Astrocyte (in vitro differentiated cells and primary cell): ENCODE data around the gene SPAG9. TPM values are rescaled to one million over a fixed set of nuclear protein-coding genes. Genes with fewer than 3 reads are reported as not detected.

Experiments used
- DNase-seq: peaks from one replicate; pipeline ENCODE4 v3.0.0-alpha.2; 2010; ENCODE audit warnings: low read depth
- FAIRE-seq: peaks from 2 replicates; lab custom pipeline; 2011; peaks lifted over from hg19 to GRCh38; lab: Jason Lieb, UNC
- H2AFZ ChIP-seq: 2 replicates; pipeline ENCODE4 v1.6.0; 2012; ENCODE audit warnings: low read depth, low read length, inconsistent platforms
- H3K27ac ChIP-seq: 2 replicates; pipeline ENCODE4 v1.5.1; 2011; ENCODE audit warnings: low read depth, low read length, inconsistent platforms
- H3K27me3 ChIP-seq: 2 replicates; pipeline ENCODE4 v1.6.0; 2011; ENCODE audit warnings: low read length, inconsistent platforms; ENCODE audit not compliant: insufficient read depth
- H3K36me3 ChIP-seq: 2 replicates; pipeline ENCODE4 v1.5.1; 2011; ENCODE audit warnings: low read length, inconsistent platforms; ENCODE audit not compliant: insufficient read depth
- H3K4me1 ChIP-seq: 2 replicates; pipeline ENCODE4 v1.5.1; 2011; ENCODE audit warnings: low read length, inconsistent platforms; ENCODE audit not compliant: insufficient read depth
- H3K4me2 ChIP-seq: 2 replicates; pipeline ENCODE4 v1.6.0; 2012; ENCODE audit warnings: low read length, inconsistent platforms
- H3K4me3 ChIP-seq: 2 replicates; pipeline ENCODE4 v1.5.1; 2011; ENCODE audit warnings: low read depth, mild to moderate bottlenecking, low read length, inconsistent platforms; ENCODE audit not compliant: insufficient read depth
- H3K79me2 ChIP-seq: 2 replicates; pipeline ENCODE4 v1.6.0; 2012; ENCODE audit warnings: mild to moderate bottlenecking, low read length, inconsistent platforms; ENCODE audit not compliant: insufficient read depth
- H3K9ac ChIP-seq: 2 replicates; pipeline ENCODE4 v1.6.0; 2012; ENCODE audit warnings: mild to moderate bottlenecking, low read length, inconsistent platforms
- H3K9me3 ChIP-seq: 2 replicates; pipeline ENCODE4 v1.5.1; 2012; ENCODE audit warnings: low read depth, mild to moderate bottlenecking, low read length, inconsistent platforms; ENCODE audit not compliant: insufficient read depth
- H4K20me1 ChIP-seq: 2 replicates; pipeline ENCODE4 v1.6.0; 2012; ENCODE audit warnings: low read length, inconsistent platforms; ENCODE audit not compliant: insufficient read depth
- H3K27ac Mint-ChIP-seq: one replicate; pipeline ENCODE4 v1.8.0; 2021; ENCODE audit warnings: mild to moderate bottlenecking, mixed read lengths; ENCODE audit not compliant: unreplicated experiment
- H3K27me3 Mint-ChIP-seq: one replicate; pipeline ENCODE4 v1.8.0; 2021; ENCODE audit warnings: low read depth, mixed read lengths; ENCODE audit not compliant: unreplicated experiment
- H3K36me3 Mint-ChIP-seq: one replicate; pipeline ENCODE4 v1.8.0; 2021; ENCODE audit warnings: low read depth, mixed read lengths; ENCODE audit not compliant: unreplicated experiment
- H3K4me1 Mint-ChIP-seq: one replicate; pipeline ENCODE4 v1.8.0; 2021; ENCODE audit warnings: low read depth, mixed read lengths; ENCODE audit not compliant: unreplicated experiment
- H3K4me3 Mint-ChIP-seq: one replicate; pipeline ENCODE4 v1.8.0; 2021; ENCODE audit warnings: mild to moderate bottlenecking, moderate library complexity, mixed read lengths; ENCODE audit not compliant: unreplicated experiment
- H3K9me3 Mint-ChIP-seq: one replicate; pipeline ENCODE4 v1.8.0; 2021; ENCODE audit warnings: mild to moderate bottlenecking, mixed read lengths; ENCODE audit not compliant: unreplicated experiment
- EZH2 ChIP-seq: IDR thresholded peaks from 2 replicates; pipeline ENCODE4 v1.6.1; 2012; ENCODE audit warnings: mild to moderate bottlenecking, low read length, inconsistent platforms; ENCODE audit not compliant: insufficient read depth
- total RNA-seq: library from RNA; stranded (reverse); gene quantifications from 2 replicates; pipeline ENCODE4 v1.2.1, GENCODE V29; 2021
- TF ChIP-seq, protein P1 (sequence below): IDR thresholded peaks from 2 replicates; pipeline ENCODE4 v1.5.1; 2011; ENCODE audit warnings: low read depth, mild to moderate bottlenecking, inconsistent platforms, low read length, moderate library complexity; ENCODE audit not compliant: insufficient read depth

Gene SPAG9
- total RNA-seq, 1 donor from 2014 or later, result 102 TPM

DNA sequence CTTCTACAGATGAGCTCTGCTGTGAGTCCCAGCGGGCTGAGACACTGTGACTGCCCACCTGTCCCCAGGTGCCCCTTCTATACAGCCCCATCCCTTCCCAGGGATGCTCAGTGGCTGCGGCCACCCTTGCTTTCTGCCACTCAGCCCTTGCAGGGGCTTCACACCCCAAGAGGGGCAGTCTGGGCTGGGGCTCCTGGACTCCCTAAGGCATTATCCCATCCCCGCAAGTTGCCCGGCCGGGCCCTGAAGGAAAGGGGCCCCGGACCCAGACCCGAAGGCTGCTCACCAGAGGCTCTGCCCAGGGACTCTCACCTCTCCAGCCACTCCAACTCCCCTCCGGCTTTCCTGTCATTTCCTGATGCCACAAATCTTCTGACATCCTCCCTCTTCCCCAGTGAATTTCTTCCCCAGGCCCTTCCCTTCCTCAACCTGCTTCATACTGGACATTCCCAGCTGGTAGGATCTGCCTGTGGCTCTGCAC is 166.0 kb downstream of the SPAG9 start:
- H3K36me3 ChIP-seq, result no peaks in the 10 kb centered on the region
- no peak overlapping the region for H3K4me3 ChIP-seq
- H3K4me3 Mint-ChIP-seq, result peak overlapping the region; percentile 27
- peaks cover 34% of the 10 kb centered on the region for H3K4me1 ChIP-seq
- TF ChIP-seq EZH2, result no peak
- TF ChIP-seq, protein P1, sequence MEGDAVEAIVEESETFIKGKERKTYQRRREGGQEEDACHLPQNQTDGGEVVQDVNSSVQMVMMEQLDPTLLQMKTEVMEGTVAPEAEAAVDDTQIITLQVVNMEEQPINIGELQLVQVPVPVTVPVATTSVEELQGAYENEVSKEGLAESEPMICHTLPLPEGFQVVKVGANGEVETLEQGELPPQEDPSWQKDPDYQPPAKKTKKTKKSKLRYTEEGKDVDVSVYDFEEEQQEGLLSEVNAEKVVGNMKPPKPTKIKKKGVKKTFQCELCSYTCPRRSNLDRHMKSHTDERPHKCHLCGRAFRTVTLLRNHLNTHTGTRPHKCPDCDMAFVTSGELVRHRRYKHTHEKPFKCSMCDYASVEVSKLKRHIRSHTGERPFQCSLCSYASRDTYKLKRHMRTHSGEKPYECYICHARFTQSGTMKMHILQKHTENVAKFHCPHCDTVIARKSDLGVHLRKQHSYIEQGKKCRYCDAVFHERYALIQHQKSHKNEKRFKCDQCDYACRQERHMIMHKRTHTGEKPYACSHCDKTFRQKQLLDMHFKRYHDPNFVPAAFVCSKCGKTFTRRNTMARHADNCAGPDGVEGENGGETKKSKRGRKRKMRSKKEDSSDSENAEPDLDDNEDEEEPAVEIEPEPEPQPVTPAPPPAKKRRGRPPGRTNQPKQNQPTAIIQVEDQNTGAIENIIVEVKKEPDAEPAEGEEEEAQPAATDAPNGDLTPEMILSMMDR, result no peak
- no peak overlapping the region for H2AFZ ChIP-seq
- H3K9me3 ChIP-seq, result no peaks in the 10 kb centered on the region
- H3K27me3 ChIP-seq, result no peaks in the 10 kb centered on the region
- peaks cover 37% of the 10 kb centered on the region for H3K4me1 Mint-ChIP-seq
- H3K79me2 ChIP-seq, result no peaks in the 10 kb centered on the region
- no peak for DNase-seq
- no peaks in the 10 kb centered on the region for H3K9me3 Mint-ChIP-seq
- FAIRE-seq, result no peak
- no peaks in the 10 kb centered on the region for H3K27me3 Mint-ChIP-seq
- no peaks in the 10 kb centered on the region for H4K20me1 ChIP-seq
- H3K27ac ChIP-seq, result peak overlapping the region; percentile 45
- H3K9ac ChIP-seq, result no peak overlapping the region
- peak overlapping the region; percentile 94 for H3K27ac Mint-ChIP-seq
- peak overlapping the region; percentile 54 for H3K4me2 ChIP-seq
- H3K36me3 Mint-ChIP-seq, result peaks cover 3% of the 10 kb centered on the region

DNA sequence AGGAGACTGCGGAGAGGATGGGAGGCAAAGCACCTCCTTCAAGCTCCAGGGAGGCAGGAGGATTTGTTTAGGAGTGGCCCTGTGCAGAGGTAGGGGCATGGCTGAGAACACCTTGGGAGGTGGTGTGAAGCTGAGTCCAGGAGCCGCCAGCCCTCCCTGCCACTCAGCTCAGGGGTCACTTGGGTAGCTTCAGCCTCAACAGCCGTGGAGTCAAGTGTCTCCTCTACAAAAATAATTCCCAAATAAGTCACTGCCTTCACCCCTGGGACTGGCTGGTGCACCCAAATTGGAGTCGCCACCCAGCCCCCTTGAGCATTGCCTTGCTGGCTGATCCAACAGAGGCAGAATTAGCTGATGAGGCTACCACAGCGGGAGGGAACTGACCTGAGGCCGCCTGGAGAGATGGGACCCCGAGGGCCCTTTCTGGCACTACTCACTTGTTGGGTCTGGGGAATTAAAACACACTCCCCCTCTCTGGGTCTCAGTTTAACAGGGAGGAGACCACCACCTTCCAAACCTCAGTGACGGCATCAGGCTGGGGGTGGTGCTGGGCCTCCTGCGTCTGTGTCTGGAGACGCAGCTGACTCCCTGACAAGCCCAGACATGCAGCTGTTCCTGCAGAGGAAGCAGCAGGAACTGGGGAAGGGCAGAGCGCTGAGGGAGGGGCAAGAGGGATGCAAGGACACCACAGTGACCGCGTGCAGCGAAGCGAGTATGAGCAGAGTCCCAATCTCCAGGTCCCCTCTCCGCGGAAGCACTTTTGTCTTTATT is 166.7 kb downstream of the SPAG9 start:
- DNase-seq (peak; percentile 77), FAIRE-seq (no peak)
- peak overlapping the region; percentile 12 for H2AFZ ChIP-seq
- no peaks in the 10 kb centered on the region for H3K27me3 ChIP-seq
- H4K20me1 ChIP-seq, result no peaks in the 10 kb centered on the region
- peak overlapping the region; percentile 70 for H3K4me3 Mint-ChIP-seq
- peak overlapping the region; percentile 45 for H3K27ac ChIP-seq
- H3K4me1 ChIP-seq, result peaks cover 36% of the 10 kb centered on the region
- H3K4me2 ChIP-seq, result peak overlapping the region; percentile 54
- H3K36me3 Mint-ChIP-seq, result peaks cover 3% of the 10 kb centered on the region
- H3K4me1 Mint-ChIP-seq, result peaks cover 38% of the 10 kb centered on the region
- no peaks in the 10 kb centered on the region for H3K27me3 Mint-ChIP-seq
- no peak overlapping the region for H3K4me3 ChIP-seq
- H3K9me3 ChIP-seq, result no peaks in the 10 kb centered on the region
- TF ChIP-seq, protein P1, result no peak
- no peak for TF ChIP-seq EZH2
- no peaks in the 10 kb centered on the region for H3K9me3 Mint-ChIP-seq
- peak overlapping the region; percentile 53 for H3K9ac ChIP-seq
- peak overlapping the region; percentile 94 for H3K27ac Mint-ChIP-seq
- H3K36me3 ChIP-seq, result no peaks in the 10 kb centered on the region
- H3K79me2 ChIP-seq, result no peaks in the 10 kb centered on the region

DNA sequence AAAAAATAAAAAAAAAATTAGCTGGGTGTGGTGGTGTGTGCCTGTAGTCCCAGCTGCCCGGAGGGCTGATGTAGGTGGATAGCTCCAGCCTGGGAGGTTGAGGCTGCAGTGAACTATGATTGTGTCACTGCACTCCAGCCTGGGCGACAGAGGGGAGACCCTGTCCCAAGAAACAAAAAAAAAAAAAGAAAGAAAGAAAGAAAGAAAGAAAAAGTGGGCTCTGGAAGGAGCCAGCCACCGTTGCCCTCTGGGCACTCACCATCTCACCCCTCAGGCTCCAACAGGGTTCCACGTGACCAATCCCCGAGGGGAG is 167.2 kb downstream of the SPAG9 start:
- peak overlapping the region; percentile 53 for H3K9ac ChIP-seq
- no peak for FAIRE-seq
- no peaks in the 10 kb centered on the region for H3K36me3 ChIP-seq
- no peak overlapping the region for H3K4me3 ChIP-seq
- H3K4me2 ChIP-seq, result peak overlapping the region; percentile 54
- no peaks in the 10 kb centered on the region for H3K9me3 ChIP-seq
- H3K27ac ChIP-seq, result peak overlapping the region; percentile 45
- Mint-ChIP-seq H3K4me1 (peaks cover 43% of the 10 kb centered on the region), H3K9me3 (no peaks in the 10 kb centered on the region), H3K4me3 (peak overlapping the region; percentile 70), H3K27me3 (no peaks in the 10 kb centered on the region), H3K36me3 (peaks cover 3% of the 10 kb centered on the region), H3K27ac (peak overlapping the region; percentile 94)
- no peak overlapping the region for H2AFZ ChIP-seq
- peaks cover 36% of the 10 kb centered on the region for H3K4me1 ChIP-seq
- DNase-seq, result no peak
- no peaks in the 10 kb centered on the region for H4K20me1 ChIP-seq
- TF ChIP-seq EZH2, result no peak
- TF ChIP-seq, protein P1, result no peak
- no peaks in the 10 kb centered on the region for H3K79me2 ChIP-seq
- H3K27me3 ChIP-seq, result no peaks in the 10 kb centered on the region
